ENCODE data around the gene OR4C16.

The OR4C16 gene, protein sequence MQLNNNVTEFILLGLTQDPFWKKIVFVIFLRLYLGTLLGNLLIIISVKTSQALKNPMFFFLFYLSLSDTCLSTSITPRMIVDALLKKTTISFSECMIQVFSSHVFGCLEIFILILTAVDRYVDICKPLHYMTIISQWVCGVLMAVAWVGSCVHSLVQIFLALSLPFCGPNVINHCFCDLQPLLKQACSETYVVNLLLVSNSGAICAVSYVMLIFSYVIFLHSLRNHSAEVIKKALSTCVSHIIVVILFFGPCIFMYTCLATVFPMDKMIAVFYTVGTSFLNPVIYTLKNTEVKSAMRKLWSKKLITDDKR
- 0 to 0.03 (median 0) reads per million in 18 experiments for total RNA-seq

DNA sequence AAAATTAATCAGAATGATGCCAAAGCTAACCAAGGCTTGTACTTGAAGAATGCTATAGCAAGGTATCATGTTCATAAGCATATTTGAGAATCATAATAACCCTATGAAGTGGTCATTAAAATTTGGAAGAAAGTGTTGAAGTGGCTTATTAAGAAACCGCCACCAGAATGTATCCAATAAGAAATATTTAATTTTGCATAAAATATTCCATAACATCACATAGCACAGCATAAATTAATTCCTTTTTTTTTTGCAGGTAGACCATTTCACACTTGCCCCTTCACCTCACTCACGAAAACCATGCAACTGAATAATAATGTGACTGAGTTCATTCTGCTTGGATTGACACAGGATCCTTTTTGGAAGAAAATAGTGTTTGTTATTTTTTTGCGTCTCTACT is at the start of gene OR4C16:
OR4C16 (plus strand) TSS at position 301 of the 400 bp plus-strand sequence; CDS start at position 301, 0 bp downstream.
- DNase-seq, result no peak

DNA sequence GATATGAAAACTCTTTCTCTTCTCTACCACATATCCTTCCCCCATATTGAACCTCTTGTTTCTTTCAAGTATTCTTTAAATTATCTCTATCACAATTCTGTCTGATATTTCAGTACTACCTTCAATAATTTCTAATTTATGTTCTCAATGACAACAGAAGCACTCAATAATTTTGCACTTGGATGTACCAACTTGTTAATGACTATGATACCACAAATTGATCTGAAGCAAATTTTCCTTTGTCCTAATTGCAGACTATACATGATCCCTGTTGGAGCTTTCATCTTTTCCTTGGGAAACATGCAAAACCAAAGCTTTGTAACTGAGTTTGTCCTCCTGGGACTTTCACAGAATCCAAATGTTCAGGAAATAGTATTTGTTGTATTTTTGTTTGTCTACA is 17.8 kb upstream of the OR4C16 start, which contains the start of gene OR4C15:
OR4C15 (plus strand) TSS at position 301 of the 400 bp plus-strand sequence; CDS start at position 301, 0 bp downstream.
- DNase-seq, result no peak

DNA sequence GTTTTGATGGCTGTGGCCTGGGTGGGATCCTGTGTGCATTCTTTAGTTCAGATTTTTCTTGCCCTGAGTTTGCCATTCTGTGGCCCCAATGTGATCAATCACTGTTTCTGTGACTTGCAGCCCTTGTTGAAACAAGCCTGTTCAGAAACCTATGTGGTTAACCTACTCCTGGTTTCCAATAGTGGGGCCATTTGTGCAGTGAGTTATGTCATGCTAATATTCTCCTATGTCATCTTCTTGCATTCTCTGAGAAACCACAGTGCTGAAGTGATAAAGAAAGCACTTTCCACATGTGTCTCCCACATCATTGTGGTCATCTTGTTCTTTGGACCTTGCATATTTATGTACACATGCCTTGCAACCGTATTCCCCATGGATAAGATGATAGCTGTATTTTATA is 620 bp downstream of the OR4C16 start:
- no peak for DNase-seq

DNA sequence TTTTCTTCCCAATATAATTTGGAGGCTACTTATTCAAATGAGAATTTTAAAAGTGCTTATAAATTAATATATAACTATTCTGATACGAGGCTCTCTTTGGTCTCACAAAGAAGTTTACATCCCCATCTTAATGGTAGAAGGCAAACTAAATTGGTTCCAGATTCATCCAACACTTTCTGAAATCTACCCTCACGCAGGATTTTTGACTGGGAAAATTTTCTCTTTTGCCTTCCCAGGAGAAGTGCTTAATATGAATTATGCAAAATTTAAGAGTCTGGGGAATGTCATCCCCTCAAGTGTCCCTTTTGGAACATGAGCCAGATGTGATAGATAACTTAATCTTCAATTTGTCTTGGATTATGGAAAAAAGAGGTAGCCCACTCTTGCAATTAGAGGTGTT is 35.6 kb downstream of the OR4C16 start, which contains the start of gene OR4C11:
OR4C11 (minus strand) TSS at position 101 of the 400 bp plus-strand sequence. CDS start 3,272 bp downstream, outside the sequence.
- no peak for DNase-seq

All from inflammatory macrophage (primary cell).